Caco-2 (cell line): ENCODE data around the gene CHGA. TPM values are rescaled to one million over a fixed set of nuclear protein-coding genes. Genes with fewer than 3 reads are reported as not detected.

Source experiments
- BruUV-seq: library from RNA; stranded (reverse); fragments of 400-500 nt; replicated peaks from 2 replicates; lab custom pipeline; 2021; lab: Mats Ljungman, UMichigan
- CTCF ChIA-PET: fragments of 300-600 bp; sonication (Branson Sonifier 250); formaldehyde crosslinking; loops from one replicate; lab custom pipeline; 2022; ENCODE audit warnings: antibody characterized with exemption; lab: Charles Lee
- POLR2A ChIA-PET: fragments of 300-600 bp; sonication (Branson Sonifier 250); formaldehyde crosslinking; loops from one replicate; lab custom pipeline; 2022; ENCODE audit warnings: antibody characterized with exemption; lab: Charles Lee
- DNase-seq, 2 experiments: peaks; one replicate each; pipeline versions ENCODE4 v3.0.0 to v3.0.0-alpha.2; 2020 to 2022
- H3K27me3 ChIP-seq: replicated peaks from 2 replicates; pipeline ENCODE4 v1.6.0; 2011; ENCODE audit warnings: low read length; ENCODE audit not compliant: control insufficient read depth, insufficient read depth
- H3K36me3 ChIP-seq: 2 replicates; pipeline ENCODE4 v1.5.1; 2011; ENCODE audit warnings: low read length; ENCODE audit not compliant: control insufficient read depth, insufficient read depth
- H3K4me1 ChIP-seq: fragments of 250-450 bp; sonication (Bioruptor Pico); 2 replicates; pipeline ENCODE4 v1.5.1; 2020; ENCODE audit warnings: mild to moderate bottlenecking
- H3K4me3 ChIP-seq: 2 replicates; pipeline ENCODE4 v1.5.1; 2011; ENCODE audit warnings: low read depth, mild to moderate bottlenecking, control low read depth, low read length
- H3K9me3 ChIP-seq: fragments of 250-450 bp; sonication (Bioruptor Pico); 2 replicates; pipeline ENCODE4 v1.5.1; 2020; ENCODE audit warnings: mild to moderate bottlenecking, moderate library complexity
- H3K27ac Mint-ChIP-seq: one replicate; pipeline ENCODE4 v1.8.0; 2022; ENCODE audit warnings: mixed read lengths; ENCODE audit not compliant: unreplicated experiment
- H3K27me3 Mint-ChIP-seq: one replicate; pipeline ENCODE4 v1.8.0; 2022; ENCODE audit warnings: mixed read lengths; ENCODE audit not compliant: insufficient read depth, unreplicated experiment
- H3K36me3 Mint-ChIP-seq: one replicate; pipeline ENCODE4 v1.8.0; 2022; ENCODE audit warnings: mild to moderate bottlenecking, mixed read lengths; ENCODE audit not compliant: insufficient read depth, unreplicated experiment
- H3K4me1 Mint-ChIP-seq: one replicate; pipeline ENCODE4 v1.8.0; 2022; ENCODE audit warnings: low read depth, mixed read lengths; ENCODE audit not compliant: unreplicated experiment
- H3K4me3 Mint-ChIP-seq: one replicate; pipeline ENCODE4 v1.8.0; 2022; ENCODE audit warnings: mild to moderate bottlenecking, moderate library complexity, mixed read lengths; ENCODE audit not compliant: unreplicated experiment
- H3K9me3 Mint-ChIP-seq: one replicate; pipeline ENCODE4 v1.8.0; 2022; ENCODE audit warnings: mixed read lengths; ENCODE audit not compliant: unreplicated experiment
- intact Hi-C: fragments of 100-400 bp; cut with micrococcal nuclease; formaldehyde crosslinking; loops from one replicate; pipeline ENCODE4 v1.10.0; 2022; ENCODE audit not compliant: unreplicated experiment
- total RNA-seq: library from RNA; stranded (reverse); gene quantifications from 2 replicates; pipeline ENCODE4 v1.2.3, GENCODE V29; 2022
- TF ChIP-seq, protein P1 (sequence below), 2 experiments: fragments of 200-600 bp in 1 of 2; IDR thresholded peaks; 1 replicate in 1 of 2; 2 replicates in 1 of 2; pipeline versions ENCODE4 v1.5.1 to v1.8.0; 2011 to 2022; ENCODE audit warnings: antibody characterized with exemption in 1 of 2, control low read depth in 1 of 2, inconsistent platforms in 1 of 2, low read depth in 1 of 2, low read length in 1 of 2, mild to moderate bottlenecking in 1 of 2, moderate library complexity in 1 of 2; ENCODE audit not compliant: insufficient read depth in 1 of 2, severe bottlenecking in 1 of 2, unreplicated experiment in 1 of 2

The CHGA gene
- total RNA-seq, 1 experiment from 2014 or later, result not detected

DNA sequence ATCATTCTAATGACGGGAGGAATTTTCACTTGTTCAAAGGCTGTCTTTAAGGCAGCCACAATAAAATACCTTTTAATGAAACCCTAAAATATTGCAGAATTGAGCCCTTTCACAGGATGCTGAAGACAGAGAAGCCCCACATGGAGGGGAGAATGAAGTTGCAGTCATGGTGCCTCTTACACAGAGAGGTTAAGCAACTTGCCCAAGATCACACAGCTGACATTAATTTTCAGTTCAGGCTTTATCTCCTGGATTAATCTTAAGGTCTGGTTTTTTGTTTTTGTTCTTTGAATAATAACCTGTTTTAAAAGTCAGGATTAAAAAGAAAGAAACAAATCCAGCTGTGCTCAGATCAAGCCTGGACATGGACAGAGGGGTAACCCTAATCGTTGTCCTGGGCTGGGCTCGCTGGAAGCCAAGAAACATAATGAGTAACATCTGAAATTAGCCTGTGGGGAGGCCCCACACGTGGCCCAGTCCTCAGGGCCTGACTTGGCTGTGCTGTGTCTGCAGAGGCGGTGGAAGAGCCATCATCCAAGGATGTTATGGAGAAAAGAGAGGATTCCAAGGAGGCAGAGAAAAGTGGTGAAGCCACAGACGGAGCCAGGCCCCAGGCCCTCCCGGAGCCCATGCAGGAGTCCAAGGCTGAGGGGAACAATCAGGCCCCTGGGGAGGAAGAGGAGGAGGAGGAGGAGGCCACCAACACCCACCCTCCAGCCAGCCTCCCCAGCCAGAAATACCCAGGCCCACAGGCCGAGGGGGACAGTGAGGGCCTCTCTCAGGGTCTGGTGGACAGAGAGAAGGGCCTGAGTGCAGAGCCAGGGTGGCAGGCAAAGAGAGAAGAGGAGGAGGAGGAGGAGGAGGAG is 8.0 kb downstream of the CHGA start:
- H3K4me3 ChIP-seq, result no peak overlapping the region
- no peaks in the 10 kb centered on the region for H3K4me1 Mint-ChIP-seq
- DNase-seq, result no peak
- peaks cover 13% of the 10 kb centered on the region for H3K36me3 Mint-ChIP-seq
- peak overlapping the region; percentile 39 for H3K27ac Mint-ChIP-seq
- no peaks in the 10 kb centered on the region for H3K36me3 ChIP-seq
- ChIA-PET CTCF (no interaction called here), POLR2A (no interaction called here)
- no peaks in the 10 kb centered on the region for H3K9me3 ChIP-seq
- no TSS peak for BruUV-seq
- no peaks in the 10 kb centered on the region for H3K27me3 ChIP-seq
- no peaks in the 10 kb centered on the region for H3K27me3 Mint-ChIP-seq
- TF ChIP-seq, protein P1, sequence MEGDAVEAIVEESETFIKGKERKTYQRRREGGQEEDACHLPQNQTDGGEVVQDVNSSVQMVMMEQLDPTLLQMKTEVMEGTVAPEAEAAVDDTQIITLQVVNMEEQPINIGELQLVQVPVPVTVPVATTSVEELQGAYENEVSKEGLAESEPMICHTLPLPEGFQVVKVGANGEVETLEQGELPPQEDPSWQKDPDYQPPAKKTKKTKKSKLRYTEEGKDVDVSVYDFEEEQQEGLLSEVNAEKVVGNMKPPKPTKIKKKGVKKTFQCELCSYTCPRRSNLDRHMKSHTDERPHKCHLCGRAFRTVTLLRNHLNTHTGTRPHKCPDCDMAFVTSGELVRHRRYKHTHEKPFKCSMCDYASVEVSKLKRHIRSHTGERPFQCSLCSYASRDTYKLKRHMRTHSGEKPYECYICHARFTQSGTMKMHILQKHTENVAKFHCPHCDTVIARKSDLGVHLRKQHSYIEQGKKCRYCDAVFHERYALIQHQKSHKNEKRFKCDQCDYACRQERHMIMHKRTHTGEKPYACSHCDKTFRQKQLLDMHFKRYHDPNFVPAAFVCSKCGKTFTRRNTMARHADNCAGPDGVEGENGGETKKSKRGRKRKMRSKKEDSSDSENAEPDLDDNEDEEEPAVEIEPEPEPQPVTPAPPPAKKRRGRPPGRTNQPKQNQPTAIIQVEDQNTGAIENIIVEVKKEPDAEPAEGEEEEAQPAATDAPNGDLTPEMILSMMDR (IDR thresholded peaks at IDR 0.05; ENCODE audit: insufficient read depth in 1 of 2, low read depth in 1 of 2, low read length in 1 of 2, severe bottlenecking in 1 of 2, unreplicated experiment in 1 of 2), result no peak
- H3K4me3 Mint-ChIP-seq, result no peak overlapping the region
- intact Hi-C loops, result no loop called here
- no peaks in the 10 kb centered on the region for H3K9me3 Mint-ChIP-seq
- H3K4me1 ChIP-seq, result no peaks in the 10 kb centered on the region

DNA sequence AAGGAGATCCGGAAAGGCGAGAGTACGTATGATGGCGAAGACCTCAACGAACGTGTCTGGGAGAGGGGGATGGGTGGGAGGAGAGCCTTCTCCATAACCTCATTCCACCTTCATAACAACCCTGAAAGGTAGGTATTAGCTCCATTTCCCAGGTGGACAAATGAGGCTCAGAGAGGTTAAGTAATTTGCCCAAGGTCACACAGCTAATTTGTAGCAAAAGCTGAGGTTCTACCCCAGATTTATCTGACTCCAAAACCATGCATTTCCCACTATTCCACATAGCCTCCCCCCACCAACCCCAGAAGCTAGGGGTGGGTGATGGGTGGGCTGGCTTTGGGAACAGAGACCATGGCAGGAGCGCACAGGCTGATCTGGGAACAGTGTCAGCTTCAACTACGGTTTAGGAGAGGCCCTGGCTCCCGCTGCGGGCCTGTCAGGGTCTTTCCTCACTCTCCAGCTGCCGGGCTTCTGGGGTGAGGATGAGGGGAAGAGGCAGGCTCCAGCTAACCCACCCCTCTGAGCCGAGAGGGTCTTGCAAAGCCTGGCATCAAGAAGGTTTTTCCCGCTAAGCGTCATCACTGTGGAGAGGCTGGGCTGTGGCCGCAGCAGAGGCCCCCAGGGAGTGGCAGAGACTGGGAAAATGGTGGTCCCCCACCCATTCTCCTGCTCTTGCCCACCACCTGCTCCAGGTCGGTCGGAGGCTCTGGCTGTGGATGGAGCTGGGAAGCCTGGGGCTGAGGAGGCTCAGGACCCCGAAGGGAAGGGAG is 8.9 kb downstream of the CHGA start:
- ChIA-PET POLR2A (no interaction called here), CTCF (interaction anchor here (0.6 kb wide), 1 partner anchor 189 kb away, joined by 4 read pairs; no protein-coding TSS in a partner anchor)
- intact Hi-C loops, result no loop called here
- Histone ChIP-seq H3K4me3 (no peak overlapping the region), H3K9me3 (no peaks in the 10 kb centered on the region), H3K4me1 (no peaks in the 10 kb centered on the region), H3K36me3 (no peaks in the 10 kb centered on the region), H3K27me3 (no peaks in the 10 kb centered on the region)
- DNase-seq, result no peak
- Mint-ChIP-seq H3K27me3 (no peaks in the 10 kb centered on the region), H3K9me3 (no peaks in the 10 kb centered on the region), H3K36me3 (peaks cover 13% of the 10 kb centered on the region), H3K4me1 (no peaks in the 10 kb centered on the region), H3K27ac (no peak overlapping the region), H3K4me3 (no peak overlapping the region)
- BruUV-seq, result no TSS peak
- TF ChIP-seq, protein P1 (IDR thresholded peaks at IDR 0.05; ENCODE audit: insufficient read depth in 1 of 2, low read depth in 1 of 2, low read length in 1 of 2, severe bottlenecking in 1 of 2, unreplicated experiment in 1 of 2), result no peak
